ENCODE measurements around the gene C10orf53. TPM values are rescaled to one million over a fixed set of nuclear protein-coding genes. Genes with fewer than 3 reads are reported as not detected.

The C10orf53 gene
- polyA plus RNA-seq, 12 donors, result 0.08 TPM; not detected in 11

DNA sequence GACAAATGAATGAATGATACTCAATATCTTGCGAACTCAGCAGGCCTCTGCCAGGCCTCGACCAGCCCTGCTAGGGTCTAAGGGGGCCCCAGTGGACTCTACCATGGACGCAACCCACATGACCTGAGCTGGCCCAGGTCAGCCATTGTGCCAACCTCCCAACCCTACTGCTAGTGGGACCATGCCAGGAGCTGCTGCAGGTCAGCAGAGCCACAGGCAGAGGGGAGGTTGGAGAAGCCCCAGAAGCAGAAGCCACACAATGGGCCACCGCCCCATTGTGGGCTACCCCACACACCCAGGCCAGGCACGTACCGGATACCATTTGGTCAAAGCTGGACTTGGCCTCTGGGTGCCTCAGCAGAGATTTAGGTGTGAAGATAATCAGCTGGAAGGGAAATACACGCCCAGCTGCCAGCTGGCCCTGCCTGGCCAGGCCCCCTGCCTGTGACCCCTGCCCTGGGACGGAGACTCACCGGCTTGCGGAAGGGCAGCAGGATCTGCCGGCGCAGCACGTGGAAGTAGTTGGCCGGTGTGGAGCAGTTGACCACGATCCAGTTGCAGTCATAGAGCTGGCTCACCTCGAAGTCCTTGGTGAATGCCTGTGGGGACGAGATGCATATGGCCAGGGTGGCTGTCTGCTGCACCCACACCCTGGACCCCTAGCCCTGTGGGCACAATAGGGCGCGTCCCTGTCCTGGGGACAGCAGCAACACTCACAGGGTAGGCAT is 58.2 kb downstream of the C10orf53 start:
- DNase-seq, result no peak

DNA sequence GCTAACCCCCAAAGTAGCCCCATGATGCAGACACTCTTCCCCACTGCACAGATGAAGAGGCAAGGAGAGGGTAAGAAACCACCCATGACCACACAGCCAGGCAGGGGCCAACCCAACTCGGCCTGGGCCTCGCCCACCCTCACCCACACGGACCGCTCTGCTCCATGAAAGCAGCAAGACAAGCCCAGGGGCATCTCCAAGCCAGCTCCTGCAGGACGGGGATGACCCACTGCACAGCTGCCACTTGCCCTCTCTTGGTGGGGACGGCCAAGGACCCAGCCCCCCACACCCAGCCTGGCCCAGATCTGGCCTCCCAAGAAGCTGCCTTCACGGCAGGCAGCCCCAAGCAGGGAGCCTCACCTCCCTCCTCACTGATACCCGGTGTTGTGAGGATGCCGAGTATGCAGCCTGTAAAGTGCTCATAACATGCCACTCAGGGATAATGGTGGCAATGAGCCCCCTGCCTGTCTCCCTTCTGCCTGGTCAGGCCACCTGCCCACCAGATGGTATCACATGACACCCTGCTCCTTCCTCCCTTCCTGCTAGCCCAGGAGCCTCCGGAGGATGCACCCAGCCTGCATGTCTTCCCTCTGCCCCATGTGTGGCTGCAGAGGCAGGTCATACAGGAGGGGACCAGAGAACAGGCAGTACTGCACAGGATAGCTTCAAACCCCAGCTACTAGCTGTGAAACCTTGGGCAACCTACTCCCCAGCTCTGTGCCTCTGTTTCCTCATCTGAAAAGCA is 59.3 kb downstream of the C10orf53 start:
- no peak for DNase-seq

DNA sequence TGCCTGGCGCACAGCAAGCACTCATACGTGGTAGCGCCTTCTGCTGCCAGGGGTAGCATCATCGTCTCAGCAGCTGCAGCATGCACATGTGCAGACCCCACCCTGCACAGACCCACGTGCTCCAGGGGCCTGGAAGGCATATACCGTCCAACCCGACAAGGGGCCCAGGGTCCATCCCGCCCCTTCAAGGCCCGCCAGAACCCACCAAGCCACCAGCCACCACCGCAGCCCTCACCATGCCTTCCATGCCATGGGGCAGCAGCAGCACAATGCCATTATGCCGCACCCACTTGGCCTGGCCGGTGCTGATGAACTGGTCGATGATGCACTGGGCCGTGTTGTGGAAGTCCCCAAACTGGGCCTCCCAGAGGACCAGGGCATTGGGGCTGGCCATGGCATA is 60.0 kb downstream of the C10orf53 start:
- no peak for DNase-seq

DNA sequence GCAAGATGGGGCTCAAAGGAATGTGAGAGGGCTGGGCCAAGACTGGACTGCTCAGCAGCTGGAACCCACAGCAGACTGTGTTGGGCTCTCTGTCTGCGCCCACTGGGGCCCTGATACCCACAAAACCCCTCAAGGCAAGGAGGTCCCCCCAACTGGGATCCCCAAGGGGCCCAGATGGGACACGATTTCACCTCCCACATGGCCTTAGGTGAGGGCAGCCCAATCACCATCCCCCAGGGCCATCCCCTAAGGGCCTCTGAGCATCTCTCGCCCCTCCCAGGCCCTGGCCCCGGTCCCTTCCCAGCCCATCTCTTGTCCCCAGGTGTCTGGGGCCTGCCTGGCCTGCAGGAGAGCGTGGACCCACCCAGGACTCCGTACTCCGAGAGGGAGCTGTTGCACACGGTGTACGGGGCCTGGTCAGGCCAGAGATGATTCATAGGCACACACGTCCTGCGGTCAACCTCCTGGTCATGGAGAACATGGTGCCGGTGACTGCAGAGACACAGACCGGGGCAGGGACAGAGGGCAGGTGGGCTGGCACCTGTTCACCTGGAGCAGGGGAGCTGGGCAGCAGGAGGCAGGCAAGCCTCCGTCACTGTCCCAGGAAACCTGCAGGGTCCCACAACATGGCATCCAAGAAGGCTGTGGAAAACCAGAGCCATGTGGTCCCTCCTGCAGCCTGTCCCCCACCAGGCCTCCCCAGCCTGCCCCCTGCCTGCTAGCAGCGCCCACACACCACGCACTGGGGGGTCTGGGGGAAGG is 61.1 kb downstream of the C10orf53 start:
- no peak for DNase-seq

DNA sequence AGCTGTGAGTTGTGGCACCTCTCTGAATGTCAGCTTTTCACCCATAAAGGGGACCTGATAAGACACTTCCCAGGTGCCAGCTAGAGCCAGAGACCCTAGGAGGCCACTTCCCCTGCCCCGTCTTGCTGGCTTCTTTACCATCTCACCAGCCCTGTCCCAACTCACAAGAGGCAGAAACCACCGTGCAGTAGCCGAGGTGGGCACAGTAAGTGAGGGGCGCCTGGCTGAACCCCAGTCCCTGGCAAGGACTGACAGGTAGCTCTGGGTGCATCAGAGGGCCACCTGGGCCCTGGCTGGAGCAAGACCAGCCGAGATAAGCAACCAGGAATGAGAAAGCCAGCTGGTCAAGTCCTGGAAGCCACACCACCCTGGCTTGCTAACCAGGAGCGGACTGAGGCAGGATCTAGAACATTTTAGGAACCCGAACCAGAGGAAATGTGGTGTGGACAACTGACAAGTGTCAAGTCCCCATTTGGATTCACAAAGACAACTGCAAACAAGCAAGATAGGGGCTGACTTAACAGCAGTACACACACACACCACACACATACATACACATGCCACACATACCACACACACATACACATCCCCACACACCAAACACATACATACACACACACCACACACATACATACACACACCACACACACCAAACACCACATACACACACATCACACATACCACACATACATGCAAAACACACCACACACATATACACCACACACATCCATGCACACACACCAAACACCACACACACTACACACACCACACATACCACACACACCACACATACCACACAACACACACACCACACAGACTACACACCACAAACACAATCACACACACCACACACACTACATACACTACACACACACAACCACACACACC is 61.9 kb downstream of the C10orf53 start:
- no peak for DNase-seq

DNA sequence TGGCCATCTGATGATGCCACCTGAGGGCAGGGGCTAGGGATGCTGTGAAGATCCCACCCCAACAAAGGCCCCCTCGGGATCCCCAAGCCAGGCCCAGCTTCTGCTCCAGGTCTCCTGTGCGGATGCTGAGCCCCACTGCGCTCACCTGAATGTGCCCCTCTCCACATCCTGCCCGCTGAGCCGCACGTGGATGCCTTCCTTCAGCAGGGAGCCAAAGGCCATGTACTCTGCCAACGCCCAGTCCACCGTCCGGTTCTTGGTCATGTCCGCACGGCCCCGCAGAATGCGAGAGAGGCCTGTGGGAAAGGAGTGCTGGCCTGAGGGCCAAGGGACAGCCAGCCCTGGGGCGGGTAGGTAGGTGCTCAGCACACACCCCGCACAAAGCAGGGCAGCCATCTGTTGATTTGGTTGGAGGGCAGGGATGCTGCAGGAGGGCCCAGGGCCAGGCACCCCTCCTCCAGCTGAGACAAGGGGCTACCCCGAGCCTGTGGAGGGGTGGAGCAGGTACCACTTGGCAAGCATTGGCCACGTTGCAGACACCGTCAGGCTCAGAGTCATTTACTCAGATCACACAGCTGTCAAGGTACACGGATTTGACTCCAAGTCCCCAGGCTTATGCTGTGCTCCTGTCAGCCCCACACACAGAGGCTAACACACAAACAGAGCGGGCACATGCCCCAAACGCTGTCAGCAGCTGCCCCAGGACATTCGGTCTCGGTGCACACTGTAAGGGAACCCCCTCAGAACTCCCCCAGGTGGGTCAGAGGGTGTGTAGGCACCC is 63.4 kb downstream of the C10orf53 start:
- DNase-seq, result no peak

DNA sequence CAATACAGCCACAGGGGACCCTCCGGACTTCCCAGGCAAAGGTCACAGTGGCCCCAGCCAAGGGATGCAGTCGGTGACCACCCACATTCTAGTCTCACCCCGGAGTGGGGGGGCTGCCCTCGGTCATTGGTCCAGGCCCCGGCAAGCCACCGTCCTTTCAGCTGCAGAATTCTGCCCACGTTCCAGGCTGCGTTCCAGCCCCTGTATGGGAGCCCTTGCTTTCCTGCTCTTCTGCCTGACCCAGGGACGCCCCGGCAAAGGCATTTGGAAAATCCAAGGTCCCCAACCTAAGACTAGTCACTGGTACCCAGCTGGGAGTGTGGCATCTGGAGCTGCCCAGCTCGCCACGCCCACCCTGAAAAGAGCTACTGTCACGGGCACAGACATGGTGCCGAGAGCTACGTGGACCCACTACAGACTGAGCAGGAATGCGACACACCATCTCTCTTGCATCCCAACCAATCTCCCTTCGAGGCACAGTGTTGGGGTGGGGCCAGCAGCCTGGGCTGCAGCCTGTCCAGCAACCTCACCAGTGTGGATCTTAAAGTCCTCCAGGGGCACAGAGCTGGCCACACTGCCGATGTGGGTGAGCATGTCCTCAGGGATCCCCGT is 64.1 kb downstream of the C10orf53 start:
- DNase-seq, result no peak

DNA sequence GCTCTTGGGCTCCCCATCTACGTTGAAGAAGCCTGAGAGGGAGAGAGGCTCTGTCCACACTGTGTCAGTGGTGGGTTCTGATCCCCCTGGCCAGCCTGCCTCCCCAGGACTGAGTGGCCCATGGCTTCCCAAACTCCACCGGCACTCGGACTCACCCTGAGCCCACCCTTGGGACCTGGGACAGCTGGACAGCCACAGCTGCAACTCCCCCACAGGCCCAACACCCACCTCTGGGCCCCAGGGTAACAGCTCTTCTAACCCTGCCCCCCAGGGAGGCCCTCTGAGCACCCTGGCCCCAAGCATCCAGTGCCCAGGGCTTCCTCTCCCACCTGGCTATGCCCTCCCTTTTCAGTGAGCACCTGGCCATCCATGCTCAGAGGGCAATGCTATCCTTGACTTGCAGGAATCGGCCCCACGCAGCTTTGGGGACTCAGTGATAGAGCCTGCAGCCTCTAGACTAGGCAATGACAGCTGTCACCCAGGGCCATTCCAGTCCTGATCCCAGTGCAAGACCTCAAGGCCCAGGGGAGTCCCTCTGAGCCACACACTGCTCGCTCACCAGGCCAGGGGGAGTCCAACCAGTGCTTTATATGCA is 64.7 kb downstream of the C10orf53 start:
- no peak for DNase-seq

DNA sequence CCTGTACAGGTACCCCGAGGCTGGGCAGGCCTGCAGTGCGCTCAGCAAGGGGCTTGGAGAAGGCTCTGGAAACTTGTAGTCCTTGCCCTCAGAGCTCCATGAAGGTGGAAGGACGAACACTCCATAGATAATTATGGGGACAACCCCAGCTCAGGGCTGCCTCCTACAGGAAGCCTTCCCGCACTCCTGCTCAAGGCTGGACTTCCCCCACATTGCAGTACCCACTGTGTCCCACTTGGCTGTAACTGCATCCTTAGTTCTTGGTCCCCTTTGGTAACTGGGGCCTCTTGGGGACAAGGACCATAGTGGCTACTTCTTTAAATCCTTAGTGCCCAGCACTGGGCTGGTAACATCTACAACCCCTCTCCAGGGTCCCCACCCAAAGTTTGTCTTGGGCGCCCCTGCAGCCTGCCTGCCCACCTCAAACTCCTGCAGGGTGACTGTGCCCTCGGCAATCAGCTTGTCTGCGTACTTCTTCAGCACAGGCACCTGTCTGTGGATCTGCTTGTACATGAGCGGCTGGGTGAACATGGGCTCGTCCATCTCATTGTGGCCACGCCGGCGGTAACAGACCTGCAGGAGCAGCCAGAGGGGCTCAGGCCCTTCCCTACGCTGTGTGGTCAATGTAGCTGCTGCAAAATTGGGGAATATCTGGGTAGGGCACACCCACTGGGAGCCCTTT is 65.6 kb downstream of the C10orf53 start:
- DNase-seq, result no peak

DNA sequence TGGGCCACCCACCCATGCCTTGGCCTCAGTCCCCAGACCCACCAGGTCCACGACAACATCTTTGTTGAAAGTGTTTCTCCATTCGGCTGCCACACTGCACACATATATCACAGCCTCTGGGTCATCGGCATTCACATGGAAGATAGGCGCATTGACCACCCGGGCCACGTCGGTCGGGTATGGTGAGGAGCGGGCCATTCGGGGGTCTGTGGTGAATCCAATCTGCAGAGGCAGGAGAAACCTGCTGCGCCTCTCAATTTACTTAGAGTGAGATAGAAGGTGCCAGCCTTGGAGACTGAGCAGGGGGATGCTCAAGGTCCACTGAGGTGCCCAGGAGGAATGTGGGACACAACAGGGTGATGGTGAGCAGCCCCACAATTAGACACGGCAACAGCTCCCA is 66.3 kb downstream of the C10orf53 start:
- no peak for DNase-seq

DNA sequence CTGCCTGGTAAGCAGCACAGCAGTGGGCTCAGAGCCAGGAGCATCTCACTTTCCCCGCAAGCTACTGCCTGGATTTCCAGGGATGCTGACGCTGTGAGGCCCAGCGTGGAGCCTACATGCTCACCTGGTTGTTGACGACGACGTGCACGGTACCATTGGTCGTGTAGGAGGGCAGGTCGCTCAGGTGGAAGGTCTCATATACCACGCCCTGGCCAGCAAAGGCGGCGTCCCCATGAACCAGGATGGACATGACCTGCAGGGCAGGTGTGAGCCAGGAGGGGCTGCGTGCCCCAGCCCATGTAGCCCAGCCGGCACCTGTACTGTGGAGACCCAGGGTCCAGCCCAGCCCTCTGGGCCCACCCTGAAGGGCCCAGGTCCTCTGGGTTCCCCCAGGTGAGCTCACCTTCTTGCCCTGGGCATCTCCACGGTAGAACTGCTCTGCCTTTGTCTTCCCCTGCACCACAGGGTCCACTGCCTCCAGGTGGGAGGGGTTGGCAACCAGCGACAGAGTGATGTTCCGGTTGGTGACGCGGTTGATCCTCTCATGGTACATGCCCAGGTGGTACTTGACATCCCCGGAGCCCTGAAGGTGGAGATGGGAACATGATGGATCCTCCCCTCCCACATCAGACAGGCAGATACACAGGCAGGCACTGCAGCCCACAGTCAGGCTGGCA is 67.3 kb downstream of the C10orf53 start:
- DNase-seq, result no peak

Other genes with a start within 250 kb of the C10orf53 start
- 10 to 100 TPM in 10 of 12 donors, 1 to 10 TPM in 1, not detected in 1; 9.3 to 24.1 (median 12.7) TPM for gene ERCC6, start 140.5 kb upstream of the C10orf53 start, polyA plus RNA-seq (ENCODE audit: insufficient read length in 12 of 12)
- not detected for gene SLC18A3, start 69.3 kb upstream of the C10orf53 start, polyA plus RNA-seq (ENCODE audit: insufficient read length in 12 of 12)
- gene CHAT, start 65.6 kb upstream of the C10orf53 start, polyA plus RNA-seq (ENCODE audit: insufficient read length in 12 of 12), result not detected
- under 1 TPM in 10 of 12 donors, not detected in 2; 0.16 to 0.68 (median 0.42) TPM for gene OGDHL, start 82.7 kb downstream of the C10orf53 start, polyA plus RNA-seq (ENCODE audit: insufficient read length in 12 of 12)